ENCODE data around the gene CTNND2.

Gene CTNND2

GRCh38 chr5:11012295-11012694, 892.0 kb downstream of the CTNND2 start:
- no peaks in the 10 kb centered on the region for H3K9me2 ChIP-seq (replicated peaks; ENCODE audit: insufficient read depth, low read length)
- no peak overlapping the region for H3K4me2 ChIP-seq (ENCODE audit: low read depth, low read length)
- no peak overlapping the region for H3K4me3 ChIP-seq (ENCODE audit: low read length)
- no peaks in the 10 kb centered on the region for H3F3A ChIP-seq (ENCODE audit: insufficient read depth, low read length)
- H3K9ac ChIP-seq (ENCODE audit: low read length) = no peak overlapping the region
- no peaks in the 10 kb centered on the region for H3K9me3 ChIP-seq (replicated peaks; ENCODE audit: insufficient read depth, low read length)
- DNase-seq = no peak
- H3K27me3 ChIP-seq (replicated peaks; ENCODE audit: insufficient read depth, low read length) = no peaks in the 10 kb centered on the region
- no peaks in the 10 kb centered on the region for H3K36me3 ChIP-seq (replicated peaks; ENCODE audit: insufficient read depth, low read length)
- no peaks in the 10 kb centered on the region for H4K20me1 ChIP-seq (ENCODE audit: insufficient read depth, low read length)
- TF ChIP-seq EZH2phosphoT487 (IDR thresholded peaks at IDR 0.05; ENCODE audit: low read length) = no peak
- no peak for TF ChIP-seq CTCF (IDR thresholded peaks at IDR 0.05; ENCODE audit: low read length)
- TF ChIP-seq EZH2 (optimal IDR thresholded peaks at IDR 0.05; ENCODE audit: low read depth, low read length) = no peak
- no peak overlapping the region for H3K27ac ChIP-seq (ENCODE audit: low read length)
- no peaks in the 10 kb centered on the region for H3K4me1 ChIP-seq (ENCODE audit: low read length)
- no peaks in the 10 kb centered on the region for H3K79me2 ChIP-seq (ENCODE audit: low read length)
- H2AFZ ChIP-seq (ENCODE audit: low read length) = no peak overlapping the region

- no peaks in the 10 kb centered on the region for H3K4me1 ChIP-seq (ENCODE audit: low read length)
These were observed 893.6 kb downstream of the CTNND2 start for GRCh38 chr5:11010429-11011210.

GRCh38 chr5:11009576-11009975, 894.7 kb downstream of the CTNND2 start:
- no peaks in the 10 kb centered on the region for H3F3A ChIP-seq (ENCODE audit: insufficient read depth, low read length)
- TF ChIP-seq EZH2 (optimal IDR thresholded peaks at IDR 0.05; ENCODE audit: low read depth, low read length) = no peak
- no peak for TF ChIP-seq EZH2phosphoT487 (IDR thresholded peaks at IDR 0.05; ENCODE audit: low read length)
- no peak for TF ChIP-seq CTCF (IDR thresholded peaks at IDR 0.05; ENCODE audit: low read length)
- H3K9ac ChIP-seq (ENCODE audit: low read length) = no peak overlapping the region

More at GRCh38 chr5:11010429-11011210, 893.6 kb downstream of the CTNND2 start:
- TF ChIP-seq EZH2phosphoT487 (IDR thresholded peaks at IDR 0.05; ENCODE audit: low read length) = no peak
- no peak for TF ChIP-seq CTCF (IDR thresholded peaks at IDR 0.05; ENCODE audit: low read length)
- TF ChIP-seq EZH2 (optimal IDR thresholded peaks at IDR 0.05; ENCODE audit: low read depth, low read length) = no peak
- H3K4me2 ChIP-seq (ENCODE audit: low read depth, low read length) = no peak overlapping the region
- no peaks in the 10 kb centered on the region for H3K27me3 ChIP-seq (replicated peaks; ENCODE audit: insufficient read depth, low read length)
- no peak overlapping the region for H2AFZ ChIP-seq (ENCODE audit: low read length)
- no peak overlapping the region for H3K27ac ChIP-seq (ENCODE audit: low read length)
- no peaks in the 10 kb centered on the region for H4K20me1 ChIP-seq (ENCODE audit: insufficient read depth, low read length)
- no peak for DNase-seq
- H3K9ac ChIP-seq (ENCODE audit: low read length) = no peak overlapping the region
- H3K9me2 ChIP-seq (replicated peaks; ENCODE audit: insufficient read depth, low read length) = no peaks in the 10 kb centered on the region
- no peaks in the 10 kb centered on the region for H3K9me3 ChIP-seq (replicated peaks; ENCODE audit: insufficient read depth, low read length)
- no peaks in the 10 kb centered on the region for H3F3A ChIP-seq (ENCODE audit: insufficient read depth, low read length)
- H3K79me2 ChIP-seq (ENCODE audit: low read length) = no peaks in the 10 kb centered on the region
- H3K4me3 ChIP-seq (ENCODE audit: low read length) = no peak overlapping the region
- H3K36me3 ChIP-seq (replicated peaks; ENCODE audit: insufficient read depth, low read length) = no peaks in the 10 kb centered on the region

More at GRCh38 chr5:11009576-11009975, 894.7 kb downstream of the CTNND2 start:
- H3K36me3 ChIP-seq (replicated peaks; ENCODE audit: insufficient read depth, low read length) = no peaks in the 10 kb centered on the region
- H3K27ac ChIP-seq (ENCODE audit: low read length) = no peak overlapping the region
- no peaks in the 10 kb centered on the region for H3K9me2 ChIP-seq (replicated peaks; ENCODE audit: insufficient read depth, low read length)
- H3K79me2 ChIP-seq (ENCODE audit: low read length) = no peaks in the 10 kb centered on the region
- no peak overlapping the region for H2AFZ ChIP-seq (ENCODE audit: low read length)
- H3K27me3 ChIP-seq (replicated peaks; ENCODE audit: insufficient read depth, low read length) = no peaks in the 10 kb centered on the region
- no peak overlapping the region for H3K4me3 ChIP-seq (ENCODE audit: low read length)
- no peak overlapping the region for H3K4me2 ChIP-seq (ENCODE audit: low read depth, low read length)
- no peaks in the 10 kb centered on the region for H3K4me1 ChIP-seq (ENCODE audit: low read length)
- DNase-seq = no peak
- H4K20me1 ChIP-seq (ENCODE audit: insufficient read depth, low read length) = no peaks in the 10 kb centered on the region
- H3K9me3 ChIP-seq (replicated peaks; ENCODE audit: insufficient read depth, low read length) = no peaks in the 10 kb centered on the region
